Stimulated activated naive B cell treated with anti-CD40 and anti-IgM and Interleukin-4, amounts not matched to agents 10 μg/mL and 1 μg/mL and 100 μg/mL, for 72 hours (primary cell): ENCODE measurements around the gene SLC1A2.
A peak's percentile ranks its signal among the peaks of the same experiment; 100 is the strongest.

ENCODE experiments used
- ATAC-seq, 2 donors: fragments of 150-1000 bp; cut with Tn5 transposase; replicated peaks; 2 replicates each; pipeline ENCODE4 v1.10.0; 2021; ENCODE audit warnings: moderate library complexity in 1 of 2
- DNase-seq: peaks from one replicate; pipeline ENCODE4 v3.0.0; 2021
- H3K27ac Mint-ChIP-seq: one replicate; pipeline ENCODE4 v1.8.0; 2022; ENCODE audit warnings: mild to moderate bottlenecking, mixed read lengths
- H3K27me3 Mint-ChIP-seq, 2 donors: one replicate each; pipeline ENCODE4 v1.8.0; 2022; ENCODE audit warnings: mixed read lengths in 2 of 2
- H3K36me3 Mint-ChIP-seq, 2 donors: one replicate each; pipeline ENCODE4 v1.8.0; 2022; ENCODE audit warnings: mixed read lengths in 2 of 2, mild to moderate bottlenecking in 1 of 2
- H3K4me1 Mint-ChIP-seq, 2 donors: one replicate each; pipeline ENCODE4 v1.8.0; 2022; ENCODE audit warnings: mixed read lengths in 2 of 2, mild to moderate bottlenecking in 1 of 2
- H3K4me3 Mint-ChIP-seq, 2 donors: one replicate each; pipeline ENCODE4 v1.8.0; 2022; ENCODE audit warnings: mild to moderate bottlenecking in 2 of 2, mixed read lengths in 2 of 2, moderate library complexity in 1 of 2
- H3K9me3 Mint-ChIP-seq, 2 donors: one replicate each; pipeline ENCODE4 v1.8.0; 2022; ENCODE audit warnings: mixed read lengths in 2 of 2, mild to moderate bottlenecking in 1 of 2

SLC1A2 gene

GRCh38 chr11:35326266-35326879 lies 93.0 kb downstream of the SLC1A2 start:
- no peak overlapping the region for H3K4me3 Mint-ChIP-seq
- H3K36me3 Mint-ChIP-seq: no peaks in the 10 kb centered on the region
- H3K27ac Mint-ChIP-seq: no peak overlapping the region
- DNase-seq (no peak), ATAC-seq (no peak)
- no peaks in the 10 kb centered on the region for H3K27me3 Mint-ChIP-seq
- H3K4me1 Mint-ChIP-seq: peaks cover 19 to 24% of the 10 kb centered on the region in 2 donors
- H3K9me3 Mint-ChIP-seq: no peaks in the 10 kb centered on the region

- no peaks in the 10 kb centered on the region for H3K27me3 Mint-ChIP-seq
- no peak overlapping the region for H3K27ac Mint-ChIP-seq
- no peaks in the 10 kb centered on the region for H3K36me3 Mint-ChIP-seq
- H3K4me3 Mint-ChIP-seq: no peak overlapping the region
- no peak for DNase-seq
- no peaks in the 10 kb centered on the region for H3K9me3 Mint-ChIP-seq
- peaks cover 10 to 15% of the 10 kb centered on the region in 2 donors for H3K4me1 Mint-ChIP-seq
- no peak for ATAC-seq
Measured at GRCh38 chr11:35324981-35325380, 94.4 kb downstream of the SLC1A2 start.

- no peaks in the 10 kb centered on the region for H3K27me3 Mint-ChIP-seq
- no peaks in the 10 kb centered on the region for H3K36me3 Mint-ChIP-seq
- H3K27ac Mint-ChIP-seq: no peak overlapping the region
- DNase-seq: no peak
- H3K4me1 Mint-ChIP-seq: peaks cover 11 to 13% of the 10 kb centered on the region in 2 donors
- no peak for ATAC-seq
- H3K4me3 Mint-ChIP-seq: no peak overlapping the region
- no peaks in the 10 kb centered on the region for H3K9me3 Mint-ChIP-seq
Measured at GRCh38 chr11:35324183-35324886, 95.0 kb downstream of the SLC1A2 start.

GRCh38 chr11:35323076-35323868 lies 96.1 kb downstream of the SLC1A2 start:
- H3K27ac Mint-ChIP-seq: no peak overlapping the region
- peaks cover 16 to 24% of the 10 kb centered on the region in 2 donors for H3K4me1 Mint-ChIP-seq
- DNase-seq (no peak), ATAC-seq (no peak)
- no peak overlapping the region for H3K4me3 Mint-ChIP-seq
- H3K27me3 Mint-ChIP-seq: no peaks in the 10 kb centered on the region
- no peaks in the 10 kb centered on the region for H3K36me3 Mint-ChIP-seq
- no peaks in the 10 kb centered on the region for H3K9me3 Mint-ChIP-seq

- H3K27ac Mint-ChIP-seq: no peak overlapping the region
- H3K4me3 Mint-ChIP-seq: no peak overlapping the region
- no peak for DNase-seq
- no peaks in the 10 kb centered on the region for H3K9me3 Mint-ChIP-seq
- ATAC-seq: no peak
- H3K4me1 Mint-ChIP-seq: peaks cover 16 to 29% of the 10 kb centered on the region in 2 donors
- H3K27me3 Mint-ChIP-seq: no peaks in the 10 kb centered on the region
- H3K36me3 Mint-ChIP-seq: no peaks in the 10 kb centered on the region
Measured at GRCh38 chr11:35322318-35322979, 96.9 kb downstream of the SLC1A2 start.

- no peak for ATAC-seq
- Mint-ChIP-seq H3K4me3 (no peak overlapping the region), H3K4me1 (peaks cover 22 to 36% of the 10 kb centered on the region in 2 donors), H3K9me3 (no peaks in the 10 kb centered on the region), H3K27me3 (no peaks in the 10 kb centered on the region), H3K36me3 (no peaks in the 10 kb centered on the region), H3K27ac (no peak overlapping the region)
- no peak for DNase-seq
Measured at GRCh38 chr11:35321532-35322317, 97.6 kb downstream of the SLC1A2 start.

GRCh38 chr11:35321111-35321510 lies 98.2 kb downstream of the SLC1A2 start:
- Mint-ChIP-seq H3K4me1 (peaks cover 27 to 42% of the 10 kb centered on the region in 2 donors), H3K4me3 (no peak overlapping the region), H3K36me3 (no peaks in the 10 kb centered on the region), H3K9me3 (no peaks in the 10 kb centered on the region), H3K27ac (no peak overlapping the region), H3K27me3 (no peaks in the 10 kb centered on the region)
- ATAC-seq (no peak), DNase-seq (no peak)

GRCh38 chr11:35318977-35319925 lies 100.1 kb downstream of the SLC1A2 start:
- no peaks in the 10 kb centered on the region for H3K36me3 Mint-ChIP-seq
- ATAC-seq (peak; percentile 92 to 93), DNase-seq (no peak)
- peaks cover 34 to 46% of the 10 kb centered on the region in 2 donors for H3K4me1 Mint-ChIP-seq
- H3K27ac Mint-ChIP-seq: peak overlapping the region; percentile 91
- H3K27me3 Mint-ChIP-seq: no peaks in the 10 kb centered on the region
- H3K9me3 Mint-ChIP-seq: no peaks in the 10 kb centered on the region
- H3K4me3 Mint-ChIP-seq: peak overlapping the region in 1 of 2 donors; percentile 44

GRCh38 chr11:35318309-35318708 lies 101.0 kb downstream of the SLC1A2 start:
- no peak overlapping the region for H3K4me3 Mint-ChIP-seq
- H3K27me3 Mint-ChIP-seq: no peaks in the 10 kb centered on the region
- ATAC-seq: no peak
- H3K36me3 Mint-ChIP-seq: no peaks in the 10 kb centered on the region
- H3K4me1 Mint-ChIP-seq: peaks cover 34 to 52% of the 10 kb centered on the region in 2 donors
- no peaks in the 10 kb centered on the region for H3K9me3 Mint-ChIP-seq
- H3K27ac Mint-ChIP-seq: no peak overlapping the region
- DNase-seq: no peak

GRCh38 chr11:35317253-35317652 lies 102.1 kb downstream of the SLC1A2 start:
- no peak for DNase-seq
- H3K4me3 Mint-ChIP-seq: no peak overlapping the region
- no peak for ATAC-seq
- H3K9me3 Mint-ChIP-seq: no peaks in the 10 kb centered on the region
- H3K4me1 Mint-ChIP-seq: peaks cover 34 to 61% of the 10 kb centered on the region in 2 donors
- peak overlapping the region; percentile 80 for H3K27ac Mint-ChIP-seq
- no peaks in the 10 kb centered on the region for H3K27me3 Mint-ChIP-seq
- H3K36me3 Mint-ChIP-seq: no peaks in the 10 kb centered on the region

- DNase-seq: no peak
Measured at GRCh38 chr11:35316161-35316560, 103.2 kb downstream of the SLC1A2 start.

GRCh38 chr11:35313760-35314153 lies 105.6 kb downstream of the SLC1A2 start:
- H3K4me3 Mint-ChIP-seq: peak overlapping the region in 1 of 2 donors; percentile 35
- H3K27ac Mint-ChIP-seq: peak overlapping the region; percentile 79
- peak; percentile 27 to 37 for ATAC-seq
- peaks cover 32 to 58% of the 10 kb centered on the region in 2 donors for H3K4me1 Mint-ChIP-seq
- H3K36me3 Mint-ChIP-seq: no peaks in the 10 kb centered on the region
- DNase-seq: no peak
- H3K9me3 Mint-ChIP-seq: no peaks in the 10 kb centered on the region
- no peaks in the 10 kb centered on the region for H3K27me3 Mint-ChIP-seq

More at GRCh38 chr11:35316161-35316560, 103.2 kb downstream of the SLC1A2 start:
- ATAC-seq: no peak
- Mint-ChIP-seq H3K27me3 (no peaks in the 10 kb centered on the region), H3K4me1 (peaks cover 36 to 71% of the 10 kb centered on the region in 2 donors), H3K27ac (no peak overlapping the region), H3K36me3 (no peaks in the 10 kb centered on the region), H3K4me3 (no peak overlapping the region), H3K9me3 (no peaks in the 10 kb centered on the region)
